ENCODE data around the gene APOL2. TPM values are rescaled to one million over a fixed set of nuclear protein-coding genes. Genes with fewer than 3 reads are reported as not detected.

APOL2 gene
- total and polyA plus RNA-seq, 10 of the 15 experiments (the other 5 are each of a cell fraction or from before 2014, with no cell fraction given) = 4.4 to 39.9 (median 25.0) TPM

DNA sequence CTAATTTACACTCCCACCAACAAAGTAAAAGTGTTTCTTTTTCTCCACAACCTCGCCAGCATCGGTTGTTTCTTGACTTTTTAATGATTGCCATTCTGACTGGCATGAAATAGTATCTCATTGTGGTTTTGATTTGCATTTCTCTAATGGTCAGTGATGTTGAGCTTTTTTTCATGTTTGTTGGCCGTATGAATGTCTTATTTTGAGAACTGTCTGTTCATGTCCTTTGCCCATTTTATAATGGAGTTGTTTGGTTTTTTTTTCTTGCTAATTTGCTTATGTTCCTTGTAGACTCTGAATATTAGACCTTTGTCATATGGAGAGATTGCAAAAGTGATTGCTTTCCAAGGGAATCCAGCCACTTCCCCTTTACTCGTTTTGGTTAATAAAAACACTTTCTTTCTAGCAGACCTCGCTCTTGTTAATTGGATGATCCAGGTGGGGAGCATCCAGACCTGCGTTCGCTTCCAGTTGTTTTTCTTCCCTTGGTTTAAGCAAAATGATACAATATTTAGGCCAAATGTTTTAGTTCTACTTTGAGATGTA lies 20.6 kb downstream of the APOL2 start:
- Histone ChIP-seq H3K27ac (ENCODE audit: control insufficient read depth, insufficient read depth) (no peak overlapping the region), H3K36me3 (ENCODE audit: control insufficient read depth in 2 of 2, insufficient read depth in 2 of 2, low read length in 1 of 2) (no peaks in the 10 kb centered on the region), H3K79me2 (ENCODE audit: control insufficient read depth, insufficient read depth, low read length) (no peaks in the 10 kb centered on the region), H2AFZ (ENCODE audit: control insufficient read depth, low read depth, low read length) (no peak overlapping the region), H3K4me2 (ENCODE audit: control insufficient read depth, insufficient read depth) (no peak overlapping the region), H3K9ac (ENCODE audit: control insufficient read depth, insufficient read depth, low read length) (no peak overlapping the region), H3K4me1 (ENCODE audit: control insufficient read depth, insufficient read depth, low read length) (no peaks in the 10 kb centered on the region), H3K27me3 (replicated peaks in 1 of 2; ENCODE audit: control insufficient read depth in 2 of 2, insufficient read depth in 2 of 2, low read length in 1 of 2) (no peaks in the 10 kb centered on the region), H3K4me3 (no peak overlapping the region), H4K20me1 (ENCODE audit: control insufficient read depth, insufficient read depth) (no peaks in the 10 kb centered on the region), H3K9me3 (replicated peaks; ENCODE audit: control insufficient read depth, insufficient read depth, low read length) (no peaks in the 10 kb centered on the region)
- TF ChIP-seq MTA2 (IDR thresholded peaks at IDR 0.05; ENCODE audit: low read depth) = peak; percentile 22; the same call in 1 of the 2 replicates
- no peak for TF ChIP-seq ZNF384 (IDR thresholded peaks at IDR 0.05; ENCODE audit: borderline replicate concordance, low read depth, low read length)
- TF ChIP-seq RAD21 (IDR thresholded peaks at IDR 0.05; ENCODE audit: insufficient read depth, low read depth, low read length) = no peak
- TF ChIP-seq BRCA1 (IDR thresholded peaks at IDR 0.05; ENCODE audit: low read depth, low read length) = no peak
- TF ChIP-seq, protein P1, sequence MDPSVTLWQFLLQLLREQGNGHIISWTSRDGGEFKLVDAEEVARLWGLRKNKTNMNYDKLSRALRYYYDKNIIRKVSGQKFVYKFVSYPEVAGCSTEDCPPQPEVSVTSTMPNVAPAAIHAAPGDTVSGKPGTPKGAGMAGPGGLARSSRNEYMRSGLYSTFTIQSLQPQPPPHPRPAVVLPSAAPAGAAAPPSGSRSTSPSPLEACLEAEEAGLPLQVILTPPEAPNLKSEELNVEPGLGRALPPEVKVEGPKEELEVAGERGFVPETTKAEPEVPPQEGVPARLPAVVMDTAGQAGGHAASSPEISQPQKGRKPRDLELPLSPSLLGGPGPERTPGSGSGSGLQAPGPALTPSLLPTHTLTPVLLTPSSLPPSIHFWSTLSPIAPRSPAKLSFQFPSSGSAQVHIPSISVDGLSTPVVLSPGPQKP (IDR thresholded peaks at IDR 0.05; ENCODE audit: low read depth, low read length) = no peak
- no peak for TF ChIP-seq TCF3 (IDR thresholded peaks at IDR 0.05; ENCODE audit: borderline replicate concordance, insufficient read depth, low read depth, low read length)
- no peak for TF ChIP-seq SP1 (IDR thresholded peaks at IDR 0.05; ENCODE audit: low read depth, low read length)
- TF ChIP-seq CHD2 (IDR thresholded peaks at IDR 0.05; ENCODE audit: borderline replicate concordance, low read depth, low read length) = no peak
- TF ChIP-seq, protein P2, sequence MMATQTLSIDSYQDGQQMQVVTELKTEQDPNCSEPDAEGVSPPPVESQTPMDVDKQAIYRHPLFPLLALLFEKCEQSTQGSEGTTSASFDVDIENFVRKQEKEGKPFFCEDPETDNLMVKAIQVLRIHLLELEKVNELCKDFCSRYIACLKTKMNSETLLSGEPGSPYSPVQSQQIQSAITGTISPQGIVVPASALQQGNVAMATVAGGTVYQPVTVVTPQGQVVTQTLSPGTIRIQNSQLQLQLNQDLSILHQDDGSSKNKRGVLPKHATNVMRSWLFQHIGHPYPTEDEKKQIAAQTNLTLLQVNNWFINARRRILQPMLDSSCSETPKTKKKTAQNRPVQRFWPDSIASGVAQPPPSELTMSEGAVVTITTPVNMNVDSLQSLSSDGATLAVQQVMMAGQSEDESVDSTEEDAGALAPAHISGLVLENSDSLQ (IDR thresholded peaks at IDR 0.05) = peak; percentile 30; the same call in 1 of the 2 replicates
- TF ChIP-seq WRNIP1 (IDR thresholded peaks at IDR 0.05; ENCODE audit: borderline replicate concordance, low read depth, low read length) = no peak
- 0 out of 2 replicates have a peak, but pooled peaks have one; percentile 6 for TF ChIP-seq SPI1 (IDR thresholded peaks at IDR 0.05; ENCODE audit: borderline replicate concordance, insufficient read depth, low read depth, low read length)
- DNase-seq (ENCODE audit: low read depth, low spot score) (no peak), ATAC-seq (no peak), FAIRE-seq (no peak)
- WGBS (ENCODE audit: insufficient coverage, insufficient replicate concordance, low lambda C conversion rate, missing lambda C conversion rate) = 37% methylated on average over 7 of the region's 7 CpGs
- intact Hi-C loops (cut with micrococcal nuclease; ENCODE audit: unreplicated experiment) (no loop called here), in situ Hi-C loops (cut with MboI) (no loop called here)
- RAD21 ChIA-PET (ENCODE audit: unreplicated experiment) = no interaction called here
- SMC1A ChIA-PET (ENCODE audit: uncharacterized antibody, unreplicated experiment) = interaction anchor here (1.0 to 2.4 kb wide), 5 partner anchors 9 to 60 kb away, joined by 3 to 9 read pairs (median 5); no protein-coding TSS in a partner anchor
- POLR2A ChIA-PET = interaction anchor here (1.6 kb wide), 1 partner anchor 21 kb away, joined by 4 read pairs; no protein-coding TSS in a partner anchor
- BruUV-seq (replicated peaks) = no TSS peak
- CTCF ChIA-PET = interaction anchor here (1.4 kb wide), 1 partner anchor 59 kb away, joined by 3 read pairs; no protein-coding TSS in a partner anchor
